PFSK-1 (cell line): ENCODE results near the gene IER5.

Experiments used
- FOXP2 ChIP-seq: optimal IDR thresholded peaks from 2 replicates; pipeline ENCODE3; 2011; ENCODE audit warnings: borderline replicate concordance, control low read depth, inconsistent platforms; ENCODE audit not compliant: insufficient read depth; ENCODE audit errors: extremely low read length, extremely low read depth
- POLR2AphosphoS5 ChIP-seq: IDR thresholded peaks from 2 replicates; pipeline ENCODE4 v1.6.1; 2012; ENCODE audit warnings: low read depth, mild to moderate bottlenecking, control low read depth, low read length, moderate library complexity
- REST ChIP-seq, 2 experiments: IDR thresholded peaks; 2 replicates each; pipeline versions ENCODE4 v1.6.1 to v1.8.0; 2011 to 2012; ENCODE audit warnings: low read depth in 2 of 2, low read length in 2 of 2, control low read depth in 1 of 2, inconsistent platforms in 1 of 2, mild to moderate bottlenecking in 1 of 2, moderate library complexity in 1 of 2; ENCODE audit not compliant: insufficient read depth in 1 of 2
- SIN3A ChIP-seq: IDR thresholded peaks from 2 replicates; pipeline ENCODE4 v1.6.1; 2012; ENCODE audit warnings: mild to moderate bottlenecking, low read length, moderate library complexity, borderline replicate concordance; ENCODE audit not compliant: insufficient read depth
- TAF1 ChIP-seq: IDR thresholded peaks from 2 replicates; pipeline ENCODE4 v1.6.1; 2012; ENCODE audit warnings: low read length, control low read depth, borderline replicate concordance; ENCODE audit not compliant: insufficient read depth

IER5 gene

GRCh38 chr1:181064702-181065101 is 23.8 kb upstream of the IER5 start:
- no peak for TF ChIP-seq REST (IDR thresholded peaks at IDR 0.05; ENCODE audit: insufficient read depth in 1 of 2, low read depth in 2 of 2, low read length in 2 of 2)
- no peak for TF ChIP-seq FOXP2
- TF ChIP-seq POLR2AphosphoS5, result no peak
- TF ChIP-seq TAF1, result no peak
- TF ChIP-seq SIN3A, result no peak

- TF ChIP-seq TAF1 (no peak), POLR2AphosphoS5 (no peak), REST (IDR thresholded peaks at IDR 0.05; ENCODE audit: insufficient read depth in 1 of 2, low read depth in 2 of 2, low read length in 2 of 2) (no peak), SIN3A (no peak), FOXP2 (no peak)
Measured at GRCh38 chr1:181073638-181074037, 14.9 kb upstream of the IER5 start.

GRCh38 chr1:181075766-181076350 is 12.6 kb upstream of the IER5 start:
- TF ChIP-seq SIN3A (no peak), FOXP2 (no peak), TAF1 (no peak), POLR2AphosphoS5 (no peak), REST (IDR thresholded peaks at IDR 0.05; ENCODE audit: insufficient read depth in 1 of 2, low read depth in 2 of 2, low read length in 2 of 2) (no peak)

- TF ChIP-seq SIN3A, result no peak
- no peak for TF ChIP-seq FOXP2
- no peak for TF ChIP-seq POLR2AphosphoS5
- TF ChIP-seq REST (IDR thresholded peaks at IDR 0.05; ENCODE audit: insufficient read depth in 1 of 2, low read depth in 2 of 2, low read length in 2 of 2), result no peak
- no peak for TF ChIP-seq TAF1
Measured at GRCh38 chr1:181076852-181077251, 11.6 kb upstream of the IER5 start.

GRCh38 chr1:181077576-181078242 is 10.8 kb upstream of the IER5 start:
- no peak for TF ChIP-seq TAF1
- TF ChIP-seq SIN3A, result no peak
- no peak for TF ChIP-seq REST (IDR thresholded peaks at IDR 0.05; ENCODE audit: insufficient read depth in 1 of 2, low read depth in 2 of 2, low read length in 2 of 2)
- TF ChIP-seq POLR2AphosphoS5, result no peak
- TF ChIP-seq FOXP2, result no peak
